ENCODE measurements around the gene NDEL1. TPM values are rescaled to one million over a fixed set of nuclear protein-coding genes. Genes with fewer than 3 reads are reported as not detected.

The NDEL1 gene, protein sequence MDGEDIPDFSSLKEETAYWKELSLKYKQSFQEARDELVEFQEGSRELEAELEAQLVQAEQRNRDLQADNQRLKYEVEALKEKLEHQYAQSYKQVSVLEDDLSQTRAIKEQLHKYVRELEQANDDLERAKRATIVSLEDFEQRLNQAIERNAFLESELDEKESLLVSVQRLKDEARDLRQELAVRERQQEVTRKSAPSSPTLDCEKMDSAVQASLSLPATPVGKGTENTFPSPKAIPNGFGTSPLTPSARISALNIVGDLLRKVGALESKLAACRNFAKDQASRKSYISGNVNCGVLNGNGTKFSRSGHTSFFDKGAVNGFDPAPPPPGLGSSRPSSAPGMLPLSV
- total RNA-seq (2022; extraction: Qiagen RNA extraction; ENCODE audit: low read depth): 56.1 to 63.6 TPM (median 60.0 TPM) in 5 replicates

GRCh38 chr17:8435245-8436168, at the start of gene NDEL1:
Gene NDEL1 (plus strand): TSS chr17:8435884. CDS start chr17:8444272, 8,388 bp downstream.

GRCh38 chr17:8397636-8398035, 38.0 kb upstream of the NDEL1 start, which contains the start of gene RNF222:
Gene RNF222 (minus strand): TSS chr17:8397827. CDS start chr17:8393461, 4,366 bp downstream.

Other genes with a start within 250 kb of the NDEL1 start
- 5.3 to 8.3 TPM (median 6.8 TPM) in 5 replicates for gene BORCS6, start 245.7 kb upstream of the NDEL1 start, total RNA-seq (2022; extraction: Qiagen RNA extraction; ENCODE audit: low read depth)
- 151 to 173 TPM (median 157 TPM) in 5 replicates for gene AURKB, start 225.3 kb upstream of the NDEL1 start, total RNA-seq (2022; extraction: Qiagen RNA extraction; ENCODE audit: low read depth)
- 8.5 to 17.5 TPM (median 16.0 TPM) in 5 replicates for gene CTC1, start 187.8 kb upstream of the NDEL1 start, total RNA-seq (2022; extraction: Qiagen RNA extraction; ENCODE audit: low read depth)
- gene PFAS, start 186.6 kb upstream of the NDEL1 start, total RNA-seq (2022; extraction: Qiagen RNA extraction; ENCODE audit: low read depth): 46.9 to 57.4 TPM (median 54.6 TPM) in 5 replicates
- 43.5 to 50.8 TPM (median 48.6 TPM) in 5 replicates for gene RANGRF, start 147.2 kb upstream of the NDEL1 start, total RNA-seq (2022; extraction: Qiagen RNA extraction; ENCODE audit: low read depth)
- 5.6 to 7.7 TPM (median 7.2 TPM) in 5 replicates for gene SLC25A35, start 140.5 kb upstream of the NDEL1 start, total RNA-seq (2022; extraction: Qiagen RNA extraction; ENCODE audit: low read depth)
- gene ARHGEF15, start 125.6 kb upstream of the NDEL1 start, total RNA-seq (2022; extraction: Qiagen RNA extraction; ENCODE audit: low read depth): 0.06 TPM in 1 of 5 replicates, not detected in the others
- gene ODF4, start 96.0 kb upstream of the NDEL1 start, total RNA-seq (2022; extraction: Qiagen RNA extraction; ENCODE audit: low read depth): not detected in 5 replicates
- gene RPL26, start 52.7 kb upstream of the NDEL1 start, total RNA-seq (2022; extraction: Qiagen RNA extraction; ENCODE audit: low read depth): 3,386 to 4,153 TPM (median 3,684 TPM) in 5 replicates
- not detected in 5 replicates for gene RNF222, start 38.1 kb upstream of the NDEL1 start, total RNA-seq (2022; extraction: Qiagen RNA extraction; ENCODE audit: low read depth)
- 19.1 to 26.8 TPM (median 24.5 TPM) in 5 replicates for gene MYH10, start 194.8 kb downstream of the NDEL1 start, total RNA-seq (2022; extraction: Qiagen RNA extraction; ENCODE audit: low read depth)

Data from A549 treated with DMSO at 1 μM for 4 hours (cell line).